Measurements from ENCODE around the gene UCN2. TPM values are rescaled to one million over a fixed set of nuclear protein-coding genes. Genes with fewer than 3 reads are reported as not detected.
A peak's percentile ranks its signal among the peaks of the same experiment; 100 is the strongest.

UCN2 gene
- total RNA-seq, 1 experiment from 2014 or later: not detected

- TF ChIP-seq, protein P1, sequence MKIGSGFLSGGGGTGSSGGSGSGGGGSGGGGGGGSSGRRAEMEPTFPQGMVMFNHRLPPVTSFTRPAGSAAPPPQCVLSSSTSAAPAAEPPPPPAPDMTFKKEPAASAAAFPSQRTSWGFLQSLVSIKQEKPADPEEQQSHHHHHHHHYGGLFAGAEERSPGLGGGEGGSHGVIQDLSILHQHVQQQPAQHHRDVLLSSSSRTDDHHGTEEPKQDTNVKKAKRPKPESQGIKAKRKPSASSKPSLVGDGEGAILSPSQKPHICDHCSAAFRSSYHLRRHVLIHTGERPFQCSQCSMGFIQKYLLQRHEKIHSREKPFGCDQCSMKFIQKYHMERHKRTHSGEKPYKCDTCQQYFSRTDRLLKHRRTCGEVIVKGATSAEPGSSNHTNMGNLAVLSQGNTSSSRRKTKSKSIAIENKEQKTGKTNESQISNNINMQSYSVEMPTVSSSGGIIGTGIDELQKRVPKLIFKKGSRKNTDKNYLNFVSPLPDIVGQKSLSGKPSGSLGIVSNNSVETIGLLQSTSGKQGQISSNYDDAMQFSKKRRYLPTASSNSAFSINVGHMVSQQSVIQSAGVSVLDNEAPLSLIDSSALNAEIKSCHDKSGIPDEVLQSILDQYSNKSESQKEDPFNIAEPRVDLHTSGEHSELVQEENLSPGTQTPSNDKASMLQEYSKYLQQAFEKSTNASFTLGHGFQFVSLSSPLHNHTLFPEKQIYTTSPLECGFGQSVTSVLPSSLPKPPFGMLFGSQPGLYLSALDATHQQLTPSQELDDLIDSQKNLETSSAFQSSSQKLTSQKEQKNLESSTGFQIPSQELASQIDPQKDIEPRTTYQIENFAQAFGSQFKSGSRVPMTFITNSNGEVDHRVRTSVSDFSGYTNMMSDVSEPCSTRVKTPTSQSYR (CRISPR knock-in tag; IDR thresholded peaks at IDR 0.05): no peak
- TF ChIP-seq SOX15 (CRISPR knock-in tag; IDR thresholded peaks at IDR 0.05) (no peak), PRRX2 (CRISPR knock-in tag; IDR thresholded peaks at IDR 0.05) (no peak), JUN (CRISPR knock-in tag; IDR thresholded peaks at IDR 0.05) (0 out of 2 replicates have a peak, but pooled peaks have one; percentile 19), ZMAT4 (CRISPR knock-in tag; IDR thresholded peaks at IDR 0.05) (no peak), ZBTB21 (CRISPR knock-in tag; IDR thresholded peaks at IDR 0.05; ENCODE audit: borderline replicate concordance) (peak; percentile 68; the same call in 1 of the 2 replicates), E2F5 (CRISPR knock-in tag; IDR thresholded peaks at IDR 0.05) (peak; percentile 97), PRDM15 (CRISPR knock-in tag; IDR thresholded peaks at IDR 0.05) (no peak; the same call in none of the 2 replicates), PREB (CRISPR knock-in tag; IDR thresholded peaks at IDR 0.05; ENCODE audit: borderline replicate concordance) (no peak), ZNF232 (CRISPR knock-in tag; IDR thresholded peaks at IDR 0.05) (no peak), NR1H2 (CRISPR knock-in tag; IDR thresholded peaks at IDR 0.05) (no peak), CREB1 (CRISPR knock-in tag; IDR thresholded peaks at IDR 0.05) (no peak), CBFB (CRISPR knock-in tag; IDR thresholded peaks at IDR 0.05; ENCODE audit: low read depth) (peak; percentile 78; the same call in 1 of the 2 replicates), RORB (CRISPR knock-in tag; IDR thresholded peaks at IDR 0.05) (no peak), JAZF1 (CRISPR knock-in tag; IDR thresholded peaks at IDR 0.05) (no peak), ZNF263 (CRISPR knock-in tag; IDR thresholded peaks at IDR 0.05; ENCODE audit: low read depth) (peak; percentile 71; the same call in 1 of the 2 replicates), CDX4 (CRISPR knock-in tag; IDR thresholded peaks at IDR 0.05; ENCODE audit: borderline replicate concordance) (no peak), ZNF396 (CRISPR knock-in tag; IDR thresholded peaks at IDR 0.05; ENCODE audit: borderline replicate concordance) (no peak), ZNF121 (CRISPR knock-in tag; IDR thresholded peaks at IDR 0.05) (peak; percentile 63)
- TF ChIP-seq, protein P2, sequence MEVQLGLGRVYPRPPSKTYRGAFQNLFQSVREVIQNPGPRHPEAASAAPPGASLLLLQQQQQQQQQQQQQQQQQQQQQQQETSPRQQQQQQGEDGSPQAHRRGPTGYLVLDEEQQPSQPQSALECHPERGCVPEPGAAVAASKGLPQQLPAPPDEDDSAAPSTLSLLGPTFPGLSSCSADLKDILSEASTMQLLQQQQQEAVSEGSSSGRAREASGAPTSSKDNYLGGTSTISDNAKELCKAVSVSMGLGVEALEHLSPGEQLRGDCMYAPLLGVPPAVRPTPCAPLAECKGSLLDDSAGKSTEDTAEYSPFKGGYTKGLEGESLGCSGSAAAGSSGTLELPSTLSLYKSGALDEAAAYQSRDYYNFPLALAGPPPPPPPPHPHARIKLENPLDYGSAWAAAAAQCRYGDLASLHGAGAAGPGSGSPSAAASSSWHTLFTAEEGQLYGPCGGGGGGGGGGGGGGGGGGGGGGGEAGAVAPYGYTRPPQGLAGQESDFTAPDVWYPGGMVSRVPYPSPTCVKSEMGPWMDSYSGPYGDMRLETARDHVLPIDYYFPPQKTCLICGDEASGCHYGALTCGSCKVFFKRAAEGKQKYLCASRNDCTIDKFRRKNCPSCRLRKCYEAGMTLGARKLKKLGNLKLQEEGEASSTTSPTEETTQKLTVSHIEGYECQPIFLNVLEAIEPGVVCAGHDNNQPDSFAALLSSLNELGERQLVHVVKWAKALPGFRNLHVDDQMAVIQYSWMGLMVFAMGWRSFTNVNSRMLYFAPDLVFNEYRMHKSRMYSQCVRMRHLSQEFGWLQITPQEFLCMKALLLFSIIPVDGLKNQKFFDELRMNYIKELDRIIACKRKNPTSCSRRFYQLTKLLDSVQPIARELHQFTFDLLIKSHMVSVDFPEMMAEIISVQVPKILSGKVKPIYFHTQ (CRISPR knock-in tag; IDR thresholded peaks at IDR 0.05): no peak
- TF ChIP-seq, protein P3, sequence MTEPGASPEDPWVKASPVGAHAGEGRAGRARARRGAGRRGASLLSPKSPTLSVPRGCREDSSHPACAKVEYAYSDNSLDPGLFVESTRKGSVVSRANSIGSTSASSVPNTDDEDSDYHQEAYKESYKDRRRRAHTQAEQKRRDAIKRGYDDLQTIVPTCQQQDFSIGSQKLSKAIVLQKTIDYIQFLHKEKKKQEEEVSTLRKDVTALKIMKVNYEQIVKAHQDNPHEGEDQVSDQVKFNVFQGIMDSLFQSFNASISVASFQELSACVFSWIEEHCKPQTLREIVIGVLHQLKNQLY (CRISPR knock-in tag; IDR thresholded peaks at IDR 0.05): peak; percentile 27; the same call in 1 of the 2 replicates
- TF ChIP-seq, protein P4, sequence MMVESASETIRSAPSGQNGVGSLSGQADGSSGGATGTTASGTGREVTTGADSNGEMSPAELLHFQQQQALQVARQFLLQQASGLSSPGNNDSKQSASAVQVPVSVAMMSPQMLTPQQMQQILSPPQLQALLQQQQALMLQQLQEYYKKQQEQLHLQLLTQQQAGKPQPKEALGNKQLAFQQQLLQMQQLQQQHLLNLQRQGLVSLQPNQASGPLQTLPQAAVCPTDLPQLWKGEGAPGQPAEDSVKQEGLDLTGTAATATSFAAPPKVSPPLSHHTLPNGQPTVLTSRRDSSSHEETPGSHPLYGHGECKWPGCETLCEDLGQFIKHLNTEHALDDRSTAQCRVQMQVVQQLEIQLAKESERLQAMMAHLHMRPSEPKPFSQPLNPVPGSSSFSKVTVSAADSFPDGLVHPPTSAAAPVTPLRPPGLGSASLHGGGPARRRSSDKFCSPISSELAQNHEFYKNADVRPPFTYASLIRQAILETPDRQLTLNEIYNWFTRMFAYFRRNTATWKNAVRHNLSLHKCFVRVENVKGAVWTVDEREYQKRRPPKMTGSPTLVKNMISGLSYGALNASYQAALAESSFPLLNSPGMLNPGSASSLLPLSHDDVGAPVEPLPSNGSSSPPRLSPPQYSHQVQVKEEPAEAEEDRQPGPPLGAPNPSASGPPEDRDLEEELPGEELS (CRISPR knock-in tag; IDR thresholded peaks at IDR 0.05): peak; percentile 90
Measured at GRCh38 chr3:48609088-48610005, 45.8 kb upstream of the UCN2 start, which contains the start of gene UQCRC1 (continued).
